IPS-NIHi7 (cell line): ENCODE data around the gene CRISP3.

Source experiments
- DNase-seq: peaks from one replicate; pipeline ENCODE4 v3.0.0; 2012; ENCODE audit warnings: mixed read lengths; ENCODE audit errors: extremely low spot score

Gene CRISP3

GRCh38 chr6:49692534-49692933, 51.7 kb downstream of the CRISP3 start:
- no peak for DNase-seq
